BJ (cell line): ENCODE measurements around the gene PRR5L. TPM values are rescaled to one million over a fixed set of nuclear protein-coding genes. Genes with fewer than 3 reads are reported as not detected.
A peak's percentile ranks its signal among the peaks of the same experiment; 100 is the strongest.

Experiments used
- CTCF ChIA-PET: fragments of 350-600 bp; formaldehyde crosslinking; extraction: SDS; loops from one replicate; lab custom pipeline; 2021; ENCODE audit warnings: antibody characterized with exemption, inconsistent platforms; lab: Yijun Ruan, JAX
- POLR2A ChIA-PET: fragments of 300-600 bp; sonication (Branson Sonifier 250); formaldehyde crosslinking; extraction: SDS; loops from one replicate; lab custom pipeline; 2021; ENCODE audit warnings: antibody characterized with exemption; lab: Charles Lee
- DNase-seq: peaks from one replicate; pipeline ENCODE4 v3.0.0-alpha.2; 2011; ENCODE audit warnings: low read depth
- H3K27me3 ChIP-seq: 2 replicates; pipeline ENCODE4 v1.6.0; 2011; ENCODE audit warnings: low read length; ENCODE audit not compliant: control insufficient read depth, insufficient read depth
- H3K36me3 ChIP-seq: 2 replicates; pipeline ENCODE4 v1.5.1; 2011; ENCODE audit warnings: low read length; ENCODE audit not compliant: control insufficient read depth, insufficient read depth
- H3K4me3 ChIP-seq: 2 replicates; pipeline ENCODE4 v1.5.1; 2011; ENCODE audit warnings: low read depth, mild to moderate bottlenecking, control low read depth, low read length
- polyA plus RNA-seq: library from polyadenylated mRNA; depleted of rRNA; stranded (reverse); fragments of >200 nt; gene quantifications from 2 replicates; pipeline ENCODE4 v1.2.3, GENCODE V29; 2011
- TF ChIP-seq, protein P1 (sequence below): IDR thresholded peaks from 2 replicates; pipeline ENCODE4 v1.5.1; 2011; ENCODE audit warnings: low read depth, mild to moderate bottlenecking, control low read depth, inconsistent platforms, low read length, moderate library complexity; ENCODE audit not compliant: insufficient read depth

Gene PRR5L
- polyA plus RNA-seq, 1 experiment = 13.3 TPM

DNA sequence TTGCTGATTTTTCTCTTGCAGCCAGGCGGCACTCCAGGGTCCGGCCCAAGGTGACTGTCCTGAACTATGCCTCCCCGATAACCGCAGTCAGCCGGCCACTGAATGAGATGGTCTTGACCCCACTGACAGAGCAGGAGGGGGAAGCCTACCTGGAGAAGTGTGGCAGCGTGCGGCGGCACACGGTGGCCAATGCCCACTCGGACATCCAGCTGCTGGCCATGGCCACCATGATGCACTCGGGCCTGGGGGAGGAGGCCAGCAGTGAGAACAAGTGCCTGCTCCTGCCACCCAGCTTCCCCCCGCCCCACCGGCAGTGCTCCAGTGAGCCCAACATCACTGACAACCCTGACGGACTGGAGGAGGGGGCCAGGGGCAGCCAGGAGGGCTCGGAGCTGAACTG, 166.2 kb downstream of the PRR5L start:
- no peak overlapping the region for H3K4me3 ChIP-seq
- CTCF ChIA-PET = interaction anchor here (1.1 to 2.5 kb wide), 3 partner anchors 16 to 170 kb away, joined by 3 to 8 read pairs (median 4); no protein-coding TSS in a partner anchor
- no peak for DNase-seq
- H3K36me3 ChIP-seq = peaks cover 6% of the 10 kb centered on the region
- POLR2A ChIA-PET = no interaction called here
- TF ChIP-seq, protein P1, sequence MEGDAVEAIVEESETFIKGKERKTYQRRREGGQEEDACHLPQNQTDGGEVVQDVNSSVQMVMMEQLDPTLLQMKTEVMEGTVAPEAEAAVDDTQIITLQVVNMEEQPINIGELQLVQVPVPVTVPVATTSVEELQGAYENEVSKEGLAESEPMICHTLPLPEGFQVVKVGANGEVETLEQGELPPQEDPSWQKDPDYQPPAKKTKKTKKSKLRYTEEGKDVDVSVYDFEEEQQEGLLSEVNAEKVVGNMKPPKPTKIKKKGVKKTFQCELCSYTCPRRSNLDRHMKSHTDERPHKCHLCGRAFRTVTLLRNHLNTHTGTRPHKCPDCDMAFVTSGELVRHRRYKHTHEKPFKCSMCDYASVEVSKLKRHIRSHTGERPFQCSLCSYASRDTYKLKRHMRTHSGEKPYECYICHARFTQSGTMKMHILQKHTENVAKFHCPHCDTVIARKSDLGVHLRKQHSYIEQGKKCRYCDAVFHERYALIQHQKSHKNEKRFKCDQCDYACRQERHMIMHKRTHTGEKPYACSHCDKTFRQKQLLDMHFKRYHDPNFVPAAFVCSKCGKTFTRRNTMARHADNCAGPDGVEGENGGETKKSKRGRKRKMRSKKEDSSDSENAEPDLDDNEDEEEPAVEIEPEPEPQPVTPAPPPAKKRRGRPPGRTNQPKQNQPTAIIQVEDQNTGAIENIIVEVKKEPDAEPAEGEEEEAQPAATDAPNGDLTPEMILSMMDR = no peak
- no peaks in the 10 kb centered on the region for H3K27me3 ChIP-seq

DNA sequence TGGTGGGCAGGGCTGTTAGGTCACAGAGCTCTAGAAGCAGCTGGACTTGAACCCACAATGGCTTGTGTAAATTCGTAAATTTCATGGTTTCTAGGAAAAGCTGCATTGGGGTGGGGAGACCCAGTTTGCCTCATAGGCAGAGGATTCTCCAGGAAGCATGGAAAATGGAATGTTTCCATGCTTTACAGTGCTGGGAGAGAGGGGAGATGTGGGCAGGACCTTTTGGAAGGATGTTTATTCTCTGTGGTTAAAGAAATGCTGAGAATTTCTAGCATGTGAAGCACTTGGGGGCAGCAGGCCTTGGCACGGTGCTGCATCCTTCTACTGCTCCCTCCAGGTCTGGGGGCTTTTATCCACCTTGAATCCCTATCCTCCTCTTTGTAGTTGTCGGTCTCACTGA, 167.7 kb downstream of the PRR5L start:
- CTCF ChIA-PET = interaction anchor here (0.6 to 2.6 kb wide), 5 partner anchors 11 to 171 kb away, joined by 3 to 11 read pairs (median 4); no protein-coding TSS in a partner anchor

DNA sequence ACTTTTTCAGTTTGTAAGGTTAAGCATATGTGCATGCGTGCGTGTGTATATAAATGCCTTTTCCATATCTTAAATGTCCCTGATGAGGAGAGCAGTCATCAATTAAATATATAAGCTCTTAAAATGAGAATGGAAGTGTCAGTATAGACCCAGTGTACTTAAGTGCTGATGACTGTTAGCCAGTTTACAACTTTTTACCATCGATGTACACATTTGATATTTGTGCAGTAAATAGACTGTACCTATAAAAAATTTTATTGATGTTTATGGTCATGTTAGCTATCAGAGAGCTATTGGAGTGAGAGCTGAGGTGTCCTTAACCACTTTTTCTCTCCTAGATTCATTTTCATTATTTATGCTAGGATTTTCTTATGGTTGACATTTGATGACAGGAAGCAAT, 168.6 kb downstream of the PRR5L start:
- POLR2A ChIA-PET = interaction anchor here (0.7 kb wide), 1 partner anchor 15 kb away, joined by 3 read pairs; no protein-coding TSS in a partner anchor
- CTCF ChIA-PET = interaction anchor here (1.0 to 2.6 kb wide), 3 partner anchors 12 to 172 kb away, joined by 3 to 11 read pairs (median 4); no protein-coding TSS in a partner anchor
- Histone ChIP-seq H3K4me3 (no peak overlapping the region), H3K27me3 (no peaks in the 10 kb centered on the region), H3K36me3 (peaks cover 6% of the 10 kb centered on the region)
- TF ChIP-seq, protein P1 = no peak
- no peak for DNase-seq

More for the DNA sequence above, 167.7 kb downstream of the PRR5L start:
- POLR2A ChIA-PET = no interaction called here
- peaks cover 6% of the 10 kb centered on the region for H3K36me3 ChIP-seq
- no peaks in the 10 kb centered on the region for H3K27me3 ChIP-seq
- no peak overlapping the region for H3K4me3 ChIP-seq
- DNase-seq = peak; percentile 27
- TF ChIP-seq, protein P1 = no peak

DNA sequence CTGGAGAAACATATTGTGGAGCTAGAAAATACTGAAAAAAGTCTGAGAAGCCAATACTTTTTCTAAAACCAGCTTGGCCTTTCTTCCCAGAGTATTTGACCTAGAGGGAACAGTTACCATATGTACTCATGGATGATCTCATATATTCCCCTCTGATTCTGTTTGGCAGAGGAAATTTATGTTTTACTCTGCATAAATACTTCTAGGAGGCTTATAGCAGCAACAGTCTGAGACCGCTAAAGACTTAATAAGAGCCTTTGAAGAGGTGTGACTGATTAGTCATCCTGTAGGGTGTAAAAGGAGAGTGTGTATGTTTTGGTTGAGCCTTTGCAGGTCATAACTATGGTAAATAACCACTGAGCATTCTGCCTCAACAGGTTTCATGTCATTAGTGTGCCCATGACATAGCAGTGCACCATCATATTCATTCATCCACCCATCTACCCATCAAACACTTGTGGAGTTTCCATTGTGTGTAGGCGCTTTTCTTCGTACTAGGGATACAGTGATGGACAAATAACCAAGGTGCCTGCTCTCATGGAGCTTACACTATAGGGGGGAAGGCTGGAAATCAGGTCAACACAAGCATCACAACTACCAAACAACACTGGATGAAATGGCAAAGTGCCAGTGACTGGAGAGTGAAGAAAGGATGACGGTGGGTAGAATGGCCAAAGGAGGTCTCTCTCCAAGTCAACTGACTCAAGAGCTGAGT, 169.5 kb downstream of the PRR5L start:
- Histone ChIP-seq H3K36me3 (peaks cover 6% of the 10 kb centered on the region), H3K27me3 (no peaks in the 10 kb centered on the region), H3K4me3 (no peak overlapping the region)
- DNase-seq = no peak
- ChIA-PET CTCF (interaction anchor here (1.4 to 6.8 kb wide), 4 partner anchors 12 to 174 kb away, joined by 3 to 41 read pairs (median 8); partner anchors contain the start of gene COMMD9), POLR2A (interaction anchor here (0.7 kb wide), 1 partner anchor 16 kb away, joined by 3 read pairs; no protein-coding TSS in a partner anchor)
- TF ChIP-seq, protein P1 = no peak

DNA sequence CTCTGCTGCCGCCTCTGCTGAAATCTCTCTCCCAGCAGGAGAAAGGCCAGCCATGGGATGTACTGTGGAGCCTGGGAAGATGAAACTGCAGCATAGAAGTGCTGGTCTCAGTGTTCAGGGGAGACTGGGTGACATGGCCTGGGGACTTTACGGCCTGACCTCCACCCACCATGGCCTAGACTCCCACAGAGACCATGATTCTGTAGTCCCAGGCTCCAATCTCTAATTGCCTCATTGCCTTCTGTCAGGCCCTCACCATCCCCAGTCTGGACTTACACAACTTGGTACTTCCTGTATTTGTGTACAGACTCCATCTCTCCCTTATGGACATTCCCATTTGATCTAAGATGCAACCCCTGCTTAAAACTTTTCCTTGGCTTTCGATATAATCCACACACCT, 170.9 kb downstream of the PRR5L start:
- no peaks in the 10 kb centered on the region for H3K27me3 ChIP-seq
- DNase-seq = no peak
- ChIA-PET CTCF (interaction anchor here (0.6 to 6.8 kb wide), 4 partner anchors 11 to 840 kb away, joined by 3 to 41 read pairs (median 4); partner anchors contain the start of gene COMMD9), POLR2A (no interaction called here)
- H3K36me3 ChIP-seq = peaks cover 5% of the 10 kb centered on the region
- no peak overlapping the region for H3K4me3 ChIP-seq
- TF ChIP-seq, protein P1 = no peak
